ENCODE data around the gene AGXT2.

DNA sequence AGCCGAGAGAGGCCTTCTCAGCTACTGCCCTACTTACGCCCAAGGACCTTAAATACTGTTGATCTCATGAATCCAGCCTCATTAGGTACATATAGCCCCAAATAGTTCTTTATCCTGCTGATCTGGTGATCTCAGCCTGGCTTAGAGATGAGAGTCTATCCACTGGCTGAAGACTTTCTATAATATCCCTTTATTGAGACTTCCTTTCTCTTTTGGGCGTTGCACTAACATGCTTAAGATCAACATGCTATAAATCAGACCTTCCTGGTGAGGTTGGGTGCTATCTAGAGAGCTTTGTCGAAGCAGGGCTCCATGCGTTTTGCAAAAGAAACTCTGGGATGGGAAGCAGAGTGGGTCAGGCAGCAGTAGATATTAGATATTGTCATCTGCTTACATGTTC, 44.0 kb upstream of the AGXT2 start:
- TF ChIP-seq, protein P1, sequence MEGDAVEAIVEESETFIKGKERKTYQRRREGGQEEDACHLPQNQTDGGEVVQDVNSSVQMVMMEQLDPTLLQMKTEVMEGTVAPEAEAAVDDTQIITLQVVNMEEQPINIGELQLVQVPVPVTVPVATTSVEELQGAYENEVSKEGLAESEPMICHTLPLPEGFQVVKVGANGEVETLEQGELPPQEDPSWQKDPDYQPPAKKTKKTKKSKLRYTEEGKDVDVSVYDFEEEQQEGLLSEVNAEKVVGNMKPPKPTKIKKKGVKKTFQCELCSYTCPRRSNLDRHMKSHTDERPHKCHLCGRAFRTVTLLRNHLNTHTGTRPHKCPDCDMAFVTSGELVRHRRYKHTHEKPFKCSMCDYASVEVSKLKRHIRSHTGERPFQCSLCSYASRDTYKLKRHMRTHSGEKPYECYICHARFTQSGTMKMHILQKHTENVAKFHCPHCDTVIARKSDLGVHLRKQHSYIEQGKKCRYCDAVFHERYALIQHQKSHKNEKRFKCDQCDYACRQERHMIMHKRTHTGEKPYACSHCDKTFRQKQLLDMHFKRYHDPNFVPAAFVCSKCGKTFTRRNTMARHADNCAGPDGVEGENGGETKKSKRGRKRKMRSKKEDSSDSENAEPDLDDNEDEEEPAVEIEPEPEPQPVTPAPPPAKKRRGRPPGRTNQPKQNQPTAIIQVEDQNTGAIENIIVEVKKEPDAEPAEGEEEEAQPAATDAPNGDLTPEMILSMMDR (IDR thresholded peaks at IDR 0.05) = no peak
- TF ChIP-seq EZH2 (IDR thresholded peaks at IDR 0.05) = no peak
